Muscle of back (tissue), 11 donors: ENCODE results near the gene STRN4. TPM values are rescaled to one million over a fixed set of nuclear protein-coding genes. Genes with fewer than 3 reads are reported as not detected.

ENCODE experiments used
- DNase-seq, 3 donors: peaks; one replicate each; pipeline versions ENCODE4 v3.0.0 to v3.0.0-alpha.2; 2013
- polyA plus RNA-seq, 10 donors: library from polyadenylated mRNA; unstranded; fragments of 120-200 nt; gene quantifications; one replicate each; pipeline ENCODE4 v1.2.1, GENCODE V29; 2013; ENCODE audit not compliant: insufficient read length in 10 of 10

The STRN4 gene
- polyA plus RNA-seq, 10 donors, result 39.6 to 61.4 (median 45.5) TPM

DNA sequence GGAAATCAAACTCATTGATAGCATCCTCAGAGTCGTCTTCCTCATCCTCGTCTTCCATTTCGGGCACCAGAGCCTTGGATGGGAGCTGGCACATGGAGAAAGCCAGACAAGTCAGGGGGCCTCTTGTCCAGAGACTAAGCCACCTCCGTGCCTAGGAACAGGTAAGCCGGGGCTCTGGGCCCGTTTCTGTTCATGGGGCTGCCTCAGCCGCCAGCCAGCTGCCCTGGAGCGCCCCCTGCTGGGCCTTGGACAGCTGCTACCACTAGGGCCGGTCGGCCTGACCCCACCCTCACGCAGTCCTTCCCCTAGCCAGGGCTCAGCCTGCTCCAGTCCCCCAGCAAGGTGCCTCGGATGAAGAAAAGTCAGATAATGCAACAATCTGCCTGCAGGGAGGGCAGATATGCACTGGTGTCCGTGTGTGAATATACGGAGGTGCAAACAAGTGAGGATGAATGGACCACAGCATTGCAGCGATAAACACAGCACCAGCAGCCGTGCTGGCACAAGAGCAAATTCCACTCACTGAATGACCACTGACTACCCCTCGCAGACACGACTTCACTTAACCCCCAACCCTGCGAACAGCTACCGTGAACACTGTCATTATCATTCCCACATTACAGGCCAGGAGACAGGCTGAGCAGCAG, 17.4 kb downstream of the STRN4 start:
- DNase-seq, result peak in 2 of 3 donors; percentile 40 to 81

DNA sequence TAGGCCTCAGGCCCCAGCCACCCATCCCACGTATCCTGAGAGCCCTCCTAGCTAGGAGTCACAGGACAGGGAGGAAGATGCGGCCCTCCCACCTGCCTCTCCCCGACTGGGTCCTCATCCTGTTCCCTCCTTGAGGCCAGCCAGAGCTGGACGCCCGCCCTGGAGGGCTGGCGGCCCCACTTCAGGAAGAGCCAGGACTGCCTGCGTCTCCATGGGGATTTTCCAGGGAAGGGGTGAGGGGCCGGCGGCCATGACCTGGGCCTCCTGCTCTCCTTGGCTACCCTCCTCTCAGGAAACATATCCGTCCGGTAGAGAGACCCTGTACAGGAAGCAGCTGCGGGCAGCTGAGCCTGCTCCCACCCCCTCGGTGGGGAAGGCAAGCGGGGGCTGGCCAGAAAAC, 18.0 kb downstream of the STRN4 start:
- peak in 1 of 3 donors; percentile 68 for DNase-seq

DNA sequence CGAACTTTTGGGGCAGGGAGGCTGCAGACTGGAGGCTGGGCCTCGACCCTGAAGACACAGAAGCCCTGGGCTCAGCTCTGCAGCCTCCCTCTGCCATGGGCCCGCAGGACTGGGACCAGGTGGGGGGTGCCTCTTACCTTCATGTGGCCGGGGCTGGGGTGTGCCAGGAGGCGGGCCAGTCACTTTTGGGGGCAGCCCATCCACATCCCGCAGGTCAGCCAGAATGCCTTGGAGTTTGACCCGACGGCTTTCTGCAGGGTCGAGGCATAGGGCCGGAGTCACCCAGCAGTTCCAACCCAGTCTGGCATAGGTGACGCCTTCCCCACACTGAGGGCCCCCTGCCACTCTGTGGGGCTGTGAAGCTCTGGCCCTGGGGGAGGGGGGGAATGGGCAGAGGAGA, 18.5 kb downstream of the STRN4 start:
- DNase-seq, result no peak

DNA sequence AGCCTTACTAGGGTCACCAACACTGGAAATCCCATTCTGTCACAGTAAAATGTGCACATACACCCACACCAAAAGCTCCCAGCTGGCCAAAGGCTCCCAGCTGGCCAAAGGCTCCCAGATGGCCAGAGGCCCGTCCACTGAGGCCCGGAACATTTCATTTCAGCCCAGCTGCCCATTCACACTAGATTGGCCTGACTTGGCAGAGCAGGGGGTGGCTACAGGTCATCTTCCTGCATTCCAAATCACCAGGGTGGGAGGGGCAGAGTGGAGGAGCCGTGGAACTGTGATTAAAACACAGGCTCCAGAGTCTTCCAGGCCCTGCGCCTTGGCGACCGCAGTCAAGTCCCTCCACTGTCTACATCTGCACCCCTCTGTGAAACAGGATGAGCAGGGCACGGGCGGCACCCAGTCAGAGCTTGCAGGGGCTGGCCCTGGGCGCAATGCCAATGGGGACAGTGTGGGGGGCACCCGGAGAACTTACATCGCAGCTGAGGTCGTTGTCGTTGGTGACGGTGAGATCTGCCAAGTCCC, 19.2 kb downstream of the STRN4 start:
- no peak for DNase-seq

DNA sequence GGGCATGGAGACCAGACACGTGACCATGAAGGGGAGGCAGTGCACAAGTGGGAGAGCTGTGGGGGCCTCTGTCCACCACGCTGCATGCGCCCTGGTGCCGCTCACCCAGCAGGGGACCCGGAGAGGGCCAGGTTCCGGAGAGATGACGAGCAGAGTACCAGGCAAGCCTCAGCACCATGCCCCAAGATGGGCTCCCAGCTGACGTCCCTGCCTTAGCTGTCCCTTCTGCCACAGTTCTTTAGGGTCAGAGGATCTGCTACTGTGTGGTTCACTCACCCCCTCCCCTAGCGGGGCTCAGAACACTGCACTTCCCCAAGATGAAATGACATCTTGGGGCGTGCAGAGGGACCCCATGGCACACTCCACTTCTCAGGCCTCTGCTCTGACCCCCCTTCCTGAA, 19.7 kb downstream of the STRN4 start:
- no peak for DNase-seq

DNA sequence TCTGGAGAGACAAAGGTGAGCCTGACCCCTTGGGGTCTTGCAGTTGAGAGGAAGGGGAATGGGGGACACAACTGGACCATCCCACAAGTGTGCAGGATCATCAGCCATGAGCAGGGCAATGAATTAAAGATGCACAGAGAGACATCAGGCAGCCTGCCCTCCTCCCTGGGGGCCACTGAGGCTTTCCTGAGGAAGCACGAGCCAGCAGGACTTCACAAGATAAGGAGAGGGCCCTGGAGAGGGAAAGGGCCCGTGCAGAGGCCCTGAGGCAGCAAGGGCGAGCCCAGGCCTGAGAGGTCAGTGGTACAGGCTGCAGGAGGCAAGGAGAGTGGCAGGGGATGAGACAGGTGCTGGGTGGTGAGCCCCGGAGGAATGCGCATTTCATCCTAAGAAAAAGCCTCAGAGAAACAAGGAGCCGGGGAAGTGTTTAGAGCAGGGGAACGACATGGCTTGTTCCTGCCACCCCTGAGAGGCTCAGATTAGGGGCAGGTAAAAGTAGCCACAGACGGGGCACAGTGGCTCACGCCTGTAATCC, 20.3 kb downstream of the STRN4 start:
- no peak for DNase-seq

DNA sequence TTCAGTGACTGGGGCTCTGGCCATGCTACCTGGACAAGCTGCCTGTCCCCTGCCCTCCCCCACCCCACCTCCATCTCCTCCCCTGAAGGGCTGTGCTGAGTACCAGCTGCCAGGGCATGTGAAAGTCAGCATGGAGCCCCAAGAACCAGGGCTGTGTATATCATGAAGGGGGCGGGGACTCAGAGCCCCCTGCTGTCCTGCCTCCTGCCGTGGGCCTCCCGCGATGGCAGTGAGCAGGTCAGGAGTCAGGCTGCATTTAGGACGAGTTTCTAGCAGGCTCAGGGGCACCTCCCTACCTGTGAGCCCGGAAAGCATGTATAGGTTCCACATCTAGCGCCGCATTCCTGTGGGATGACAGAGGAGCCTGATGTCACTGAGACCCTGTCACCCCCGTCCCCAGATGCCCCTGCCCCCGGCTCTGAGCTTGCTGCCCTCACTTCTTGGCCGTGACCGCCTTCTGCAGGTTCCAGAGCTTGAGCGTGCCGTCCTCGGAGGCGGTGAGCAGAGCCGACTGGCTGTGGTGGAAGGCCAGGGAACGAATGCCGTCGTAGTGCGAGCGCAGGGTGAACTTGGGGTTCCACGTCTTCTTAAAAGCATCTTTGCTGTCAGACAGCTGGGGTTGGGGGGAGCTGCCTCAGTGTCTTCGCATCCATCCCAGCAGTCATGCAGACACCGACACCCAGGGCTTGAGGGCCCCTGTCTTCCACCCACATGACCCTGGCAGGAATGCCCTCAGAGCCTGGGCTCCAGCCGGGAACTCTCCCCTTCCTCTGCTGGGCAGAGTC, 21.0 kb downstream of the STRN4 start:
- DNase-seq, result no peak

DNA sequence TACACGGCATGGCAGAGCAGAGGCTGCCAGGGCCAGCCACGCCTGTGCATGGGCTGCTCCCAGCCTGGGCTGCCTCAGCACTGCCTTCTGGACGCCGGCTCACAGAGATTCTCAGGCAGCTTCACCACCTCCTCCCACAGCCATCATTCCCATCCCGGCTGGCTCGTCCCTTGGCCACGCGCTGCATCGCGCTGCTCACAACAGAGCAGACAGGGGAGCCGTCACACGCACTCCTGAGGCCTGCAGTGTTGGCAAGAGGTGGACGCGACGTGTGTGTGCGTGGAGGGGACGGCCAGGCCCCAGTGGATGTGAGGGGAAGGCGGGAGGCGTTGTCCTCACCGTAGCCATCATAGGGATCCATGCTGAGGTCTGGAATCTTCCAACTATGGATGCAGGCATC, 21.8 kb downstream of the STRN4 start:
- no peak for DNase-seq

DNA sequence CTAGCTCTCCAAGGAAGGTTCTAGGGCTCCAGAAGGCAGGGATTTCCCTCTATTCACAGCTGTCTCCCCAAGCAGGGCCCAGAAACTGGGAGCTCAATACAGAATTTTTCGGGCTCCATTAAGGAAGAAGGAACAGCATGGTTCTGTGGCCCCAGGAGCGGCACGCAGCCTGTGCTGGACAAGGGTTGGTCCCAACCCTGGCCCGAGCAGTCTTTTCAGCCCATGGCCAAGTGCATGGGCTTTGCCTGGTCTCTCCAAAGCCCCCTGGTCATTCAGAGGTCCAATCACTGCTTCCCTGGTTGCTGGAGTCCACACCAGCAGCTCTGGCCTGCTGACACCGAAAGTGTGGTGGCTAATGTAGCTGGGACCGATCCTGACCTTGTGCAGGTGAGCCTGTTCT, 22.8 kb downstream of the STRN4 start:
- DNase-seq, result no peak

DNA sequence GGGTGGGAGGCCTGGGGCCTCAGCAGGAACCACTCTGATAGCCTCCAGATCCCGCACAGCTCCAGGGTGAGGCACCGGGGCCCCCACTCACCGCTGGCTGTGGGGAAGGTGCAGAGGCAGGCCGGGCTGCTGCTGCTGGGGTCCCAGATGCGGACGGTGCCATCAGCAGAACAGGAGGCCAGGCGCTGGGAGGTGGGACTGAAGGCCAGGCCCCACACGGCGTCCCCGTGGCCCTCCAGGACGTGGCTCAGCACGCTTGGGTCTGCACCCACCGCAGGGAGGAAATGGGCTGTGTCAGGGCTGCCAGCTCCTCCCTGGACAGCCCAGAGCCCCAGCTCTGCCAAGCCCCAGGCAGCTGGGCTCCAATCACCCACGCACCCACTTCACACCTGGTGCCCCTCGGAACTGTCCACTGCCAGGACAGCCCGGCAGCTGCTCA, 23.2 kb downstream of the STRN4 start:
- DNase-seq, result no peak

DNA sequence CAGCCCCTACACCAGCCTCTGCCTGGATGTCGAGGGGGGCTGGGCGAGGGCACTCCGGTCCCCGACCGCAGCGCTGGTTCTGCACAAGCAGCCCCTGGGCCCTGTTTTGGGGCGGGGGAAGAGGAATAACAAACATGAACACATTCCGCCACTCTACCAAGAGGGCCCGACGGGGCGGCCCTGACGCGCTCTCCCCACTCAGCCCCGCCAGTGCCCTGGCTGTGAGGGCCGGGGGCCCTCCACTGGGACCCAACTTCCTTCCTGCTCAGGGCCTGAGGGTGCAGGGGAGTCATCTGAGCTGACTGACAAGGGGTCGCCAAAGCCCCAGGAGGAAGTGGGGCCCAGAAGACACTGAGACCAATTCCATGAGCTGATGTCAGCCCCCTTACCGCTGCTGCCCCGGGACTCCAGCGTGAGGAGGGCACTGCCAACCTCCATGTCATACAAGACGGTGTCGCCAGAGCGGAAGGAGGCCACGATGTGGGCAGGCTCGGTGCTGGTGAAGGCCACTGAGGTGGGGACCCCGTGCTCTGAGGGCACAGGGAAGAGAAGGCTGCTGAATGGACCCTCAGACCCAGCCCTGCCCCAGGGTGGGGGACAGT, 23.7 kb downstream of the STRN4 start:
- no peak for DNase-seq

DNA sequence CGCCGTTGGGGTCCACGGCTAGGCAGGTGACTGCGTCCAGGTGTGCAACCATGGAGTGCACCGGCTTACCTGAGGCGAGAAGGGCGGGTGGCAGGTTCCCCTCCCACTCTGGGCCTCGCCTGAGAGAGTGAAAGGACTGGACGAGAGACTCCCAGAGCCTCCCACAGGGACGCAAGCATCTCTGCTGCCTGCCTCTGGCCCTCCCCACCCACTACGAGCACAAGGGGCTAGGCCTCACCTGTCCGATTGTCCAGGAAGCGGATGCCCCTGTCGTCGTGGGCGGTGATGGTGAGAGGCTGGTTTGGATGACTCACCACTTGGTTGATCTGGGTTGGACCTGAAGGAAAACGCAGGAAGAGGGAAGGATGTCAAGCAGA, 24.3 kb downstream of the STRN4 start:
- DNase-seq, result no peak

DNA sequence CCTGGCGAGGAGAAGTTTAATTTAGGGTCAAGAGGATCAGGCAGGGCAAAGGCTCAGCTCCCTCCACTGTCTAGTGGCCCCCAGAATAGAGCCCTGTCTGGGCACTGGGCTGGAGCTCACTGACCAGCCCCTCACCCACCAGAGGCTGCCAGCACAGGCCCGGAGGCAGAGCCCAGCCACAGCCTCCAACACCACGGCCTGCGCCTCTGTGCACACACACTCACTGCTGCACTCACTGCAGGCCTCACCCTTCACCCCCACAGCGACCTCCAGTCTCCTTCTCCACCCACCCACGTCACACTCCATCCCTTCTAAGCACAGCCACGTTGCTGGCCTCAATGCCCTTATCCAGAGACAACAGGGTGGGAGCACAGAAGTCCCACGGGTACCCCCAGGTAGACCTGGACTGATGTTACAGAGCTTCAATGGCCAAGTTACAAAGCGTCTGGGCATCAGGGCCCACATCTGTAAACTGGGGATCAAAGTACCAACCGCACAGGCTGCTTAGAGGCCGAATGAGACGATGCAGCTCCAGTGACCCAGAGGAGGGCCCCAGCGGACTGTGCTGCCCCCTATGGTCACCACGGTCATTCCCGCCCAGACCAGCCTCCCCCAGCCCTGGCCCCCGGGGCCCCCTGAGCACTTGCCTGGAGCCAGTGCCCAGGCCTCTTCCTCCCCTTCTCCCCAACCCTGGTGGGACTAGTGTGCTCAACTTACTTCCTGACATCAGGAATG, 24.8 kb downstream of the STRN4 start:
- DNase-seq, result no peak

DNA sequence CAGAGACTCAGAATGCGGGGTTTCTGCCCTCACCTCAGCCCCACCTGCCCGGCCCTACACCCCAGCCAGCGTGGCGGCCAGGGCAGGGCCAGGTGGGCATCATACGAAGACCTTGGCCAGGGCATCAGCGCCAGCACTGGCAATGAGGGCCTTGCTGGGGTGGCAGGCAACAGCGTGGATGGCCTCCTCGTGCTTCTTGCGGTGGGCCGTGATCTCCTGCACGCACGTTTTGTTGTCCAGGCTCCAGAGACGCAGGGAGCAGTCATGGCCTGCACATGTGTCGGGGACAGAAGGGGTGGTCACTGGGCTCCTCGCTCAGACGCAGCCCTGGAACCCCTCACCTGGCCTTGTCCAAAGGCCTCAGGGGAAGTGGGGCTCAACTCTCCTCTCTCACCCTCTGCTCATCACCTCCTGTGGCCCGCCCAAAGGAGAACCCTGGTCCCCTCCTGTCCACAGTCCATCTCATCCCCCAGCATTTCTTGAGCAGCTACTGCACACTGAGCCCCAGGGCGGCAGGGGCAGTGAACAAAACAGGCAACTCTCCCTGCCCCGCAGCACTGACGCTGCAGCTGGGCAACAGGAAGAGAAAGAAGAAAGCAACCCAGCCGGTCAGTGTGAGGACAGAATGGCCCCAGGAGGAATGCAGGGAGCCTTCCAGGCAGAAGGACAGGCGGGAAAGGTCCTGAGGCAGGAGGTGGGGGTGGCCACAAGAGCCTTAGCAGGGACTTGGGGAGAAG, 25.6 kb downstream of the STRN4 start:
- no peak for DNase-seq

DNA sequence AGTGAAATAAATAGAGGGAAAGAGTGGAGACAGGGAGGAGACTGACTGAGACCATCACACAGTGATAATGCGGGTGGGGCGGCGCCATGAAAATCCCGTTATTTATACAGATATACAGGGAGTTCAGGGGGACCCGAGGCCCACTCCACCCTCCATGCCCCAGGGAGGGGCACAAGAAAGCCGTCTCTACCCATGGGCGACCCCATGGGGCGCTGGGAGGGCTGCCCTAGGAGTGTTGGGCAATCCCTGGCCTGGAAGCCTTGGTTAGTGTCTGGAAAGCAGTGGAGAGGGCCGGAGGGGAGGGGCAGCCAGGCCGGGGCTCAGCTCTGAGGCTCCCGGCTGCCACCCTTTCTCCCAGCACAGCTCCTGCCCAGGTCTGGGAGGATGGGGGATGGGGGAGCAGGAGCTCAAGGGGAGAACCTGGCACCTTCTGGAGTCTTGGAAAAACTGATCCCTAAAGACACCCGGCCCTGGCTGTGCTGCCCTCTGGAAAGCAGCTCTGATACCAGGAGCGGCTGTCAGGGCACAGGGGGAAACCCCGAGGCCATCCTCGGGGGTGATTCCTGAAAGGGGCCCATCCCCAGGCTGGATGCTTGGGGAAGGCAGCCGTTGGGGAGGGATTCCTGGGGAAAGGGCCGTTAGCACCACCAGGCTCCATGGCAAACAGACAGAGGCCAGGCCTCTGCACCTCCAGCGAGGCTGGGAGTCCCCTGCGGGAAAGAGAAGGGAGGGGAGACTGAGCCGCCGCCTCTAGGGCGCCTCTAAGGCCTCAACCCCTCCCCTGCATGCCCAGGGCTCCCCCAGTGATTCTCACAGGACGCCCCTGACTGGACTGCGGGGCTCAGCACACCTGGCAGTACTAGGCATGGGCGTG, 26.4 kb downstream of the STRN4 start:
- DNase-seq, result no peak

DNA sequence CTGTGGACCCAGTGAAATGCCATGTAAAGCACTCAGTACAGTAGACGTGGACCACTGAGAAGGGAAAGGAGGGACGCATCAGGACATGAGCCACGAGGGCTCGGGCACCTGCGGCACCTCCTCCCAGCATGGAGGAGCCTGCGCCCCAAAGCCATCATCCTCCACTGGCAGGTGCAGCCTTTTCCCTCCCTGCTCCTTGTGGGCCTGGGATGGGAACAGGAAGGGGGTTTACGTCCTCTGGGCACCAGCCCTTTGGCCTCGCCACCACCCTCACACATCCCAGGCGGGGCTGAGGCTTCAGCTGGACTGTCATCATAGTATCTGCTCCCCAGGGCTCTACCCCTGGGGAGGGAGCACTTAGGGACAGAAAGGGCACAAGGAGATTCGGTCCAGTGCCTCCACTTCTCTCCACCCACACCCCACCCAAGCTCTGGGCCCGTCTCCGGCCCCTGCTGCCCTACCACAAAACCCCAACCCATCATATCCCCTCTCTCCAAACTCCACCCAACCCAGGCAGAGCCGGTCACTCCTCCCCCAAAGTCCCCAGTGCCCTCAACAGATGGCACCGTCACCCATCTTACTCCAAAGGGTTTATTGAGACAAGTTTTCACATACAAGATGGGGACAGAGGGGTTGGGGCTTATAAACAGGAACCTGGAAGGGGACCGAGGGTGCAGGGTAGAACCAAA, 27.2 kb downstream of the STRN4 start:
- DNase-seq, result no peak

DNA sequence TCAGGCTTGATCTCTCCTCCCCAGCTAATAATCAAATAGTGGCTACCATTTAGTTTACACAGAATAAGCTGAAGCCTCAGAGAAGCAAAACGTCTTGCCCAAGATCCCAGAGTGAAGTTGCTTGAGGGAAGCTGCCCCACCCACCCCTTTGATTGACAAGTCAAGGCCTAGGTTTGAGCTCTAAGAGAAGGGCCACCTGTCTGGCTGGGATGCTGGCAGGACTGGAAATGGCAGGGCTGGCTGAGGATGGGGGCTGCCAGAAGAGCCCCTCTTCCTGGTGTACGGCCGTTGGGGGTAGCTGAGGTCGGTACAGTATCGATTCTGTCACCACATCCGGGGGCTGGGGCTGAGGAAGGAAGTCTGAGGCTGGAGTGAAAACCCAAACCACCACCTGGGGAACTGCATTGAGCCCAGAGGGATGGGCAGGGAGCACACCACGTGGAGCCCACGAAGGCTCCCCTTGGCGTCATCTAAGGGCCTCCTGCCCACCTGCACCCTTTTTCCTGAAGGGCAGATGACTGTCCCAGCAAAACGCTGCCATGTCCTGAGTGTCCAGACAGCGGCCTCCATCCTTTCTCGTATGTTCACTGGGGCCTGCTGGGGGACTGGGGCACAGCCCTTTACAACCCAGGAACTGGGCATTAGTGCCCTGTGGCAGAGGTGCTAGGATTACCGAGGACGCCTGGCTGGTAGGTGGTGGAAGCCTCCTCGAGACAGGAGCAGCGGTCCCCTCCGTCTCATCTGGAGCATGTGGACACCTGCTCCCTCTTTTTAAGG, 27.9 kb downstream of the STRN4 start:
- DNase-seq, result no peak

DNA sequence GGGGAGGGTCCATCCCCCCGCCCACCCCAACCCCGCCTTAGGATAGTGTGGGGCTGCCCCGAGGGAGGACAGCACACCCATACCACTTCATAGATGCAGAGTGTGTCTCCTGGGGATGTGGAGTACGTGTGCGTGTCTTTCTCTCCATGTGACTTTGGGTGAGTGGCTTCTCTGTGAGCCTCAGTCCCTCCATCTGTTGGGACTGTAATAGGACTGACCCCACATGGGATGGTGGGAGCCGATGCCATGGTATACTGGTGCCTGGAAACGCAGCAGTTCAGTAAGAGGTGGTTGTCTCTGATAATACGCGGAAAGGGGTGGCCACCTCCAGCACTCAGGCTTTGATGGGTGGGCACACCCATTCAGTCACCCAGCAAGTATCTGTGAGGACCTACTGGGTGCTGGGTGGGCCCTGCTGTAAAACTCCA, 28.5 kb downstream of the STRN4 start:
- no peak for DNase-seq
